A549 (cell line): ENCODE results near the gene RTBDN. TPM values are rescaled to one million over a fixed set of nuclear protein-coding genes. Genes with fewer than 3 reads are reported as not detected.

Source experiments
- ATAC-seq, 2 experiments: fragments of 200-7000 bp in 1 of 2; fragments of >200 bp in 1 of 2; cut with Nextera tagmentation in 1 of 2; cut with Tn5 transposase in 1 of 2; 3 replicates each; pipeline versions ENCODE4 v1.8.0 to v1.9.1; 2018 to 2020; ENCODE audit warnings: mild to moderate bottlenecking in 1 of 2, moderate library complexity in 1 of 2
- CTCF ChIA-PET: fragments of 300-600 bp; sonication (Branson Sonifier 250); formaldehyde crosslinking; extraction: SDS; loops from one replicate; lab custom pipeline; 2021; ENCODE audit warnings: antibody characterized with exemption, inconsistent platforms; lab: Yijun Ruan, JAX
- POLR2A ChIA-PET: fragments of 350-600 bp; formaldehyde crosslinking; extraction: SDS; loops from one replicate; lab custom pipeline; 2021; ENCODE audit warnings: antibody characterized with exemption, inconsistent platforms; lab: Yijun Ruan, JAX
- DNase-seq, 2 experiments: peaks; one replicate each; pipeline versions ENCODE4 v3.0.0 to v3.0.0-alpha.2; 2011 to 2016; ENCODE audit warnings: low read depth in 1 of 2, low spot score in 1 of 2
- FAIRE-seq: peaks from 2 replicates; lab custom pipeline; 2011; peaks lifted over from hg19 to GRCh38; lab: Jason Lieb, UNC
- H3K27ac ChIP-seq, 2 experiments: fragments of >200 bp; sonication (Bioruptor Twin); formaldehyde crosslinking; 3 replicates each; pipeline ENCODE4 v1.5.1; 2016 to 2017
- H3K4me1 ChIP-seq: fragments of >200 bp; sonication (Bioruptor Twin); formaldehyde crosslinking; 3 replicates; pipeline ENCODE4 v1.6.1; 2016
- H3K4me2 ChIP-seq: fragments of >200 bp; sonication (Bioruptor Twin); formaldehyde crosslinking; 3 replicates; pipeline ENCODE4 v1.6.1; 2016
- H3K4me3 ChIP-seq: fragments of >200 bp; sonication (Bioruptor Twin); formaldehyde crosslinking; 3 replicates; pipeline ENCODE4 v1.5.1; 2016
- H3K9me3 ChIP-seq: fragments of >200 bp; sonication (Bioruptor Twin); formaldehyde crosslinking; 3 replicates; pipeline ENCODE4 v1.6.1; 2016
- BCL3 ChIP-seq: fragments of >200 bp; sonication (Bioruptor Twin); formaldehyde crosslinking; IDR thresholded peaks from 3 replicates; pipeline ENCODE4 v1.6.1; 2016
- EHF ChIP-seq: fragments of 250-450 bp; sonication (Bioruptor Pico); IDR thresholded peaks from 2 replicates; pipeline ENCODE4 v1.5.0; 2020; ENCODE audit warnings: mild to moderate bottlenecking
- EP300 ChIP-seq, 2 experiments: fragments of >200 bp; sonication (Bioruptor Twin); formaldehyde crosslinking; IDR thresholded peaks; 2 replicates in 1 of 2; 3 replicates in 1 of 2; pipeline ENCODE4 v1.6.1; 2016 to 2017
- FOSL2 ChIP-seq, 2 experiments: fragments of 450-650 bp in 1 of 2; fragments of >200 bp in 1 of 2; sonication (Bioruptor Twin) in 1 of 2; formaldehyde crosslinking; IDR thresholded peaks; 2 replicates each; pipeline versions ENCODE4 v1.5.0 to v1.6.1; 2016 to 2020; ENCODE audit warnings: mild to moderate bottlenecking in 1 of 2, moderate library complexity in 1 of 2
- FOXS1 ChIP-seq: fragments of 250-450 bp; sonication (Bioruptor Pico); IDR thresholded peaks from 2 replicates; pipeline ENCODE4 v1.5.0; 2020; ENCODE audit warnings: mild to moderate bottlenecking, moderate library complexity
- HEYL ChIP-seq: fragments of 250-450 bp; sonication (Bioruptor Pico); IDR thresholded peaks from 2 replicates; pipeline ENCODE4 v1.8.0; 2021; ENCODE audit warnings: mild to moderate bottlenecking, moderate library complexity
- HOXA7 ChIP-seq: fragments of 250-450 bp; sonication (Bioruptor Pico); IDR thresholded peaks from 2 replicates; pipeline ENCODE4 v1.5.0; 2020; ENCODE audit warnings: mild to moderate bottlenecking, moderate library complexity
- HOXB13 ChIP-seq: fragments of 250-450 bp; sonication (Bioruptor Pico); IDR thresholded peaks from 2 replicates; pipeline ENCODE4 v1.5.0; 2020; ENCODE audit warnings: low read depth, mild to moderate bottlenecking, moderate library complexity
- HOXB5 ChIP-seq: fragments of 250-450 bp; sonication (Bioruptor Pico); IDR thresholded peaks from 2 replicates; pipeline ENCODE4 v1.5.0; 2020; ENCODE audit warnings: mild to moderate bottlenecking, moderate library complexity
- JUN ChIP-seq, 2 experiments: fragments of >200 bp; sonication (Bioruptor Twin); formaldehyde crosslinking; IDR thresholded peaks; 2 replicates in 1 of 2; 3 replicates in 1 of 2; pipeline ENCODE4 v1.6.1; 2016 to 2017
- KDM1A ChIP-seq: fragments of 200-600 bp; sonication (generic); IDR thresholded peaks from 2 replicates; pipeline ENCODE4 v1.6.1; 2016; ENCODE audit warnings: low read depth, mild to moderate bottlenecking
- KDM5A ChIP-seq: fragments of 200-600 bp; sonication (generic); IDR thresholded peaks from 2 replicates; pipeline ENCODE4 v1.6.1; 2016; ENCODE audit warnings: antibody characterized with exemption, mild to moderate bottlenecking
- MAX ChIP-seq: IDR thresholded peaks from 2 replicates; pipeline ENCODE4 v1.6.1; 2012
- MAZ ChIP-seq: fragments of 150-350 bp; IDR thresholded peaks from 2 replicates; pipeline ENCODE4 v1.6.1; 2014; ENCODE audit warnings: antibody characterized with exemption, low read depth, low read length, borderline replicate concordance
- MYC ChIP-seq: IDR thresholded peaks from 2 replicates; pipeline ENCODE4 v1.6.1; 2012; ENCODE audit warnings: mild to moderate bottlenecking, inconsistent platforms, low read length, improper control_type of control experiment, borderline replicate concordance
- NPAS2 ChIP-seq: fragments of 250-450 bp; sonication (Bioruptor Pico); IDR thresholded peaks from 2 replicates; pipeline ENCODE4 v1.8.0; 2022; ENCODE audit warnings: mild to moderate bottlenecking, moderate library complexity, borderline replicate concordance
- PBX3 ChIP-seq: IDR thresholded peaks from 2 replicates; pipeline ENCODE4 v1.6.1; 2012
- POLR2A ChIP-seq: IDR thresholded peaks from 2 replicates; pipeline ENCODE4 v1.6.1; 2012; ENCODE audit warnings: mild to moderate bottlenecking, low read length
- RAD21 ChIP-seq, 2 experiments: fragments of >200 bp in 1 of 2; sonication (Bioruptor Twin) in 1 of 2; formaldehyde crosslinking in 1 of 2; IDR thresholded peaks in 1 of 2; conservative IDR thresholded peaks in 1 of 2; 2 replicates in 1 of 2; 3 replicates in 1 of 2; pipeline ENCODE4 v1.6.1; 2012 to 2018; ENCODE audit warnings: inconsistent platforms in 1 of 2
- RNF2 ChIP-seq: fragments of 200-600 bp; sonication (generic); IDR thresholded peaks from 2 replicates; pipeline ENCODE4 v1.6.1; 2016; ENCODE audit warnings: low read depth, mild to moderate bottlenecking, antibody characterized with exemption, moderate library complexity, borderline replicate concordance
- SMC3 ChIP-seq: fragments of >200 bp; sonication (Bioruptor Twin); formaldehyde crosslinking; IDR thresholded peaks from 3 replicates; pipeline ENCODE4 v1.6.1; 2018; ENCODE audit warnings: inconsistent platforms
- SREBF2 ChIP-seq: fragments of 450-650 bp; IDR thresholded peaks from 2 replicates; pipeline ENCODE4 v1.6.1; 2014; ENCODE audit warnings: mild to moderate bottlenecking, moderate library complexity
- TFCP2L1 ChIP-seq: fragments of 250-450 bp; sonication (Bioruptor Pico); IDR thresholded peaks from 2 replicates; pipeline ENCODE4 v1.5.0; 2021; ENCODE audit warnings: mild to moderate bottlenecking
- TP53 ChIP-seq: fragments of 250-450 bp; sonication (Bioruptor Pico); IDR thresholded peaks from 2 replicates; pipeline ENCODE4 v1.5.0; 2021; ENCODE audit warnings: mild to moderate bottlenecking, moderate library complexity
- ZSCAN20 ChIP-seq: fragments of 250-450 bp; sonication (Bioruptor Pico); IDR thresholded peaks from 2 replicates; pipeline ENCODE4 v1.8.0; 2022; ENCODE audit warnings: mild to moderate bottlenecking, moderate library complexity
- WGBS: methylation state at CpG from one replicate; pipeline ENCODE4 v1.1.6; 2017; ENCODE audit errors: missing lambda C conversion rate; 5-methylcytosine and 5-hydroxymethylcytosine counted together
- polyA plus RNA-seq, 4 experiments: library from polyadenylated mRNA; depleted of rRNA in 3 of 4; stranded (reverse); fragments of >200 nt; fragmentation: RNase III in 1 of 4; extraction: RNeasy Plus Mini Kit Qiagen cat#74134 plus additional on column Dnase treatment in 1 of 4; gene quantifications; 2 replicates in 3 of 4; 3 replicates in 1 of 4; pipeline ENCODE4 v1.2.3, GENCODE V29; 2011 to 2017

Gene RTBDN
- polyA plus RNA-seq, 2 of the 4 experiments (the other 2 are of a cell fraction), result 0.09 to 0.25 TPM

DNA sequence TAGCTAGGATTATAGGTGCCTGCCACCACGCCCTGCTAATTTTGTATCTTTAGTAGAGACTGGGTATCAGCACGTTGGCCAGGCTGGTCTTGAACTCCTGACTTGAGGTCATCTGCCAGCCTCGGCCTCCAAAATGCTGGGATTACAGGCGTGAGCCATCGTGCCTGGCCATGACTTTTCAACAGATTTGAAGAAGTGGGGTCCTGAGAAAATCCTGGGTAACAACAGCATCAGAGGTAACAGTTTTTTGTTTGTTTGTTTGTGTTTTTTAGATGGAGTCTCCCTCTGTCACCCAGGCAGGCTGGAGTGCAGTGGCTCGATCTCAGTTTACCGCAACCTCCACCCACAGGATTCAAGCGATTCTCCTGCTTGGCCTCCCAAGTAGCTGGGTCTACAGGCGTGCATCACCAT, 39.4 kb downstream of the RTBDN start:
- FAIRE-seq (no peak), ATAC-seq (no peak), DNase-seq (peak in 1 of 2 experiments; percentile 54)
- Histone ChIP-seq H3K4me3 (no peak overlapping the region), H3K9me3 (no peaks in the 10 kb centered on the region), H3K4me1 (peaks cover 29% of the 10 kb centered on the region), H3K27ac (peak overlapping the region; percentile 96 to 99), H3K4me2 (peak overlapping the region; percentile 86; the same call in 2 of the 3 replicates)
- ChIA-PET CTCF (interaction anchor here (0.9 to 17.4 kb wide), 16 partner anchors 8 to 118 kb away, joined by 4 to 901 read pairs (median 15); partner anchors contain the start of genes GET3, HOOK2, MAST1 and RNASEH2A), POLR2A (interaction anchor here (0.7 to 6.5 kb wide), 4 partner anchors 17 to 67 kb away, joined by 3 to 122 read pairs (median 4); no protein-coding TSS in a partner anchor)
- 93% methylated on average over 9 of the region's 9 CpGs for WGBS
- TF ChIP-seq PBX3 (0 out of 2 replicates have a peak, but pooled peaks have one; percentile 8), HOXB5 (CRISPR knock-in tag) (no peak)

GRCh38 chr19:12794196-12794941, 40.0 kb downstream of the RTBDN start:
- CTCF ChIA-PET, result interaction anchor here (0.6 to 17.4 kb wide), 9 partner anchors 11 to 118 kb away, joined by 4 to 901 read pairs (median 18); partner anchors contain the start of genes GET3, HOOK2 and RNASEH2A
- 69% methylated on average over 7 of the region's 7 CpGs for WGBS
- Histone ChIP-seq H3K4me2 (peak overlapping the region; percentile 86), H3K4me3 (peak overlapping the region; percentile 92), H3K4me1 (peaks cover 29% of the 10 kb centered on the region), H3K9me3 (no peaks in the 10 kb centered on the region), H3K27ac (peak overlapping the region; percentile 96 to 99)
- TF ChIP-seq RAD21 (conservative IDR thresholded peaks at IDR 0.05 in 1 of 2, IDR thresholded peaks at IDR 0.05 in 1 of 2) (no peak), TFCP2L1 (CRISPR knock-in tag) (peak; percentile 86)
- DNase-seq (peak in 1 of 2 experiments; percentile 66), FAIRE-seq (no peak), ATAC-seq (no peak)
- POLR2A ChIA-PET, result interaction anchor here (0.7 to 6.5 kb wide), 4 partner anchors 17 to 67 kb away, joined by 4 to 122 read pairs (median 18); no protein-coding TSS in a partner anchor

DNA sequence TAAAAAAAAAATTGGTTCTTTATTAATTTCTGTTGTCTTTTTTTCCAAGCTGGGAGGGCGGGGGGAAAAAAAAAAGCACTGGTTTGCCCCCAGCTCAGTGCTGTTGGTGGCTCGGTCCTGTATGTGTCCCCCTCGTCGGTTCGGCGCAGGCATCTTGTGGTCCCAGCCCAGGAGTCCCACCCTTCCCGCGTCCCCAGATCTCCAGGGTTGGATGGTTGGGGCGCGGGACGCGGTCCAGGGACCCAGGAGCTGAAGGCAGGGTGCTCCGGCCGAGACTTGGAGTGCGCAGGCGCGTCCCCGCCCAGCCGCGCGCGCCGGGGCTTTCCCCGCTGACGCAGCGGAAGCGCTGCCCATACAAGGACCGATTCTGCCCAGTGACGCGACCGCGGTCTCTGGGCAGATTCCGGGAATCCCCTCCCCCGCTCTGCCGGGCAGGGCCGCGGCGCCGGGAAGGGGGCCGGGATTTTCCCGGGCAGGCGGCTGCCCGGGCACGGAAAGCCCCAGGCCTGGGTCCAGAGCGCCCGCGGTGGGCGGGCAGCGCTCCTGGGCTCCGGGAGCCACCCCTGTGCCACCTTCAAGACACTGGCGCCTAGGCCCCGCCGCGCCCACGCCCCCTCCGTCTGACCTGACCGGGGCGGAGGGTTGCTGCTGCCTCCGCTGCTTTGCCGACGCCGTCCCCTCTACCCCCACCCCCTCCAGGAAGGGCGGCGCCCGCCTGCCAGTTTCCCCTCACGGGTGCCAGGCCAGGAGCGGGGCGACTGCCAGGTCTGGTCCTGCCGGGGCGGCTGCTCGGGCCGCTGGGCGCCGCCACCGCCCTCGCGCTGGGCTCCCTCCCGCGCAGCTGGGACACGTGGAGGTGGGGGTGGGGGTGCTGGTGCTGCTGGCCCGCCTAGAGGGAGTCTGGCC, 40.8 kb downstream of the RTBDN start:
- DNase-seq (peak; percentile 78 to 88), FAIRE-seq (no peak), ATAC-seq (peak; percentile 16 to 23; a peak in 5 of 6 replicates)
- Histone ChIP-seq H3K4me2 (peak overlapping the region; percentile 86), H3K4me1 (peaks cover 35% of the 10 kb centered on the region), H3K9me3 (no peaks in the 10 kb centered on the region), H3K27ac (peak overlapping the region; percentile 96 to 99), H3K4me3 (peak overlapping the region; percentile 92)
- under 1% methylated on average over 14 of the region's 81 CpGs for WGBS
- ChIA-PET CTCF (interaction anchor here (0.6 to 17.4 kb wide), 6 partner anchors 11 to 65 kb away, joined by 4 to 901 read pairs (median 18); partner anchors contain the start of genes HOOK2 and RNASEH2A), POLR2A (interaction anchor here (1.5 to 6.5 kb wide), 4 partner anchors 11 to 56 kb away, joined by 3 to 122 read pairs (median 30); partner anchors contain the start of gene GET3)
- TF ChIP-seq MAZ (peak; percentile 52; the same call in 1 of the 2 replicates), MAX (peak; percentile 92), BCL3 (peak; percentile 26; the same call in 2 of the 3 replicates), HOXB13 (CRISPR knock-in tag) (no peak), KDM5A (no peak), PBX3 (peak; percentile 79), SMC3 (peak; percentile 16; the same call in 1 of the 3 replicates), TP53 (CRISPR knock-in tag) (peak; percentile 98), POLR2A (peak; percentile 34), SREBF2 (no peak), RNF2 (no peak), JUN (IDR thresholded peaks at IDR 0.05) (peak; percentile 94 to 96; a peak in 4 of 5 replicates), NPAS2 (CRISPR knock-in tag) (no peak), MYC (peak; percentile 80), FOXS1 (CRISPR knock-in tag) (0 out of 2 replicates have a peak, but pooled peaks have one; percentile 16), HEYL (CRISPR knock-in tag) (no peak), ZSCAN20 (CRISPR knock-in tag) (no peak), TFCP2L1 (CRISPR knock-in tag) (peak; percentile 99), EHF (CRISPR knock-in tag) (peak; percentile 66), EP300 (IDR thresholded peaks at IDR 0.05) (0 out of 5 replicates have a peak, but pooled peaks of 1 of the 2 experiments have one; percentile 6), KDM1A (no peak), FOSL2 (IDR thresholded peaks at IDR 0.05) (no peak), FOSL2 (CRISPR knock-in tag; IDR thresholded peaks at IDR 0.05) (peak; percentile 50), HOXA7 (peak; percentile 99)
